ENCODE data around the gene NME7.
"Not testable (repeated sequence)": the region's sequence is repeated elsewhere in the genome, so short reads cannot be mapped to it uniquely, and the experiment has no call there.

NME7 gene

GRCh38 chr1:169342096-169342495 is 25.5 kb downstream of the NME7 start:
- not testable (repeated sequence) for DNase-seq (ENCODE audit: low read depth in 2 of 2)

GRCh38 chr1:169340882-169341281 is 26.7 kb downstream of the NME7 start:
- DNase-seq (ENCODE audit: low read depth in 2 of 2) = no peak

- no peak for DNase-seq (ENCODE audit: low read depth in 2 of 2)
Observed at GRCh38 chr1:169339773-169340172, 27.8 kb downstream of the NME7 start.

- no peak for DNase-seq (ENCODE audit: low read depth in 2 of 2)
Observed at GRCh38 chr1:169338617-169339016, 29.0 kb downstream of the NME7 start.

- not testable (repeated sequence) for DNase-seq (ENCODE audit: low read depth in 2 of 2)
Observed at GRCh38 chr1:169336947-169337715, 30.5 kb downstream of the NME7 start.

GRCh38 chr1:169334727-169335126 is 32.9 kb downstream of the NME7 start:
- DNase-seq (ENCODE audit: low read depth in 2 of 2) = not testable (repeated sequence)

GRCh38 chr1:169330927-169331326 is 36.7 kb downstream of the NME7 start:
- no peak for DNase-seq (ENCODE audit: low read depth in 2 of 2)

GRCh38 chr1:169329383-169329782 is 38.2 kb downstream of the NME7 start:
- no peak for DNase-seq (ENCODE audit: low read depth in 2 of 2)

GRCh38 chr1:169327875-169328274 is 39.7 kb downstream of the NME7 start:
- no peak for DNase-seq (ENCODE audit: low read depth in 2 of 2)

GRCh38 chr1:169326956-169327268 is 40.7 kb downstream of the NME7 start:
- DNase-seq (ENCODE audit: low read depth in 2 of 2) = no peak

- no peak for DNase-seq (ENCODE audit: low read depth in 2 of 2)
Observed at GRCh38 chr1:169326261-169326955, 41.2 kb downstream of the NME7 start.

- DNase-seq (ENCODE audit: low read depth in 2 of 2) = no peak
Observed at GRCh38 chr1:169325117-169325516, 42.5 kb downstream of the NME7 start.

- DNase-seq (ENCODE audit: low read depth in 2 of 2) = no peak
Observed at GRCh38 chr1:169322138-169322537, 45.5 kb downstream of the NME7 start.

- no peak for DNase-seq (ENCODE audit: low read depth in 2 of 2)
Observed at GRCh38 chr1:169321539-169321938, 46.1 kb downstream of the NME7 start.

GRCh38 chr1:169318536-169319244 is 48.9 kb downstream of the NME7 start:
- DNase-seq (ENCODE audit: low read depth in 2 of 2) = no peak

GRCh38 chr1:169316556-169316955 is 51.0 kb downstream of the NME7 start:
- no peak for DNase-seq (ENCODE audit: low read depth in 2 of 2)

- DNase-seq (ENCODE audit: low read depth in 2 of 2) = peak; percentile 30 to 48
Observed at GRCh38 chr1:169312084-169312954, 55.3 kb downstream of the NME7 start.

GRCh38 chr1:169309178-169310166 is 58.1 kb downstream of the NME7 start:
- DNase-seq (ENCODE audit: low read depth in 2 of 2) = no peak

GRCh38 chr1:169308313-169309039 is 59.1 kb downstream of the NME7 start:
- no peak for DNase-seq (ENCODE audit: low read depth in 2 of 2)

- DNase-seq (ENCODE audit: low read depth in 2 of 2) = no peak
Observed at GRCh38 chr1:169307176-169307575, 60.4 kb downstream of the NME7 start.

Data from activated CD8-positive, alpha-beta memory T cell treated with anti-CD3 and anti-CD28 coated beads for 4 hours (primary cell).